Vagina (tissue), 2 donors: Measurements from ENCODE around the gene COL5A2. TPM values are rescaled to one million over a fixed set of nuclear protein-coding genes. Genes with fewer than 3 reads are reported as not detected.

Experiments used
- DNase-seq, 2 donors: peaks; one replicate each; pipeline ENCODE4 v3.0.0-alpha.2; 2017; ENCODE audit errors: extremely low spot score in 2 of 2
- H3K27ac ChIP-seq: fragments of 200-600 bp; sonication (generic); one replicate; pipeline ENCODE4 v1.5.1; 2019
- H3K27me3 ChIP-seq: fragments of 200-600 bp; sonication (generic); one replicate; pipeline ENCODE4 v1.5.1; 2019
- H3K36me3 ChIP-seq, 2 donors: fragments of 200-600 bp; sonication (generic); one replicate each; pipeline ENCODE4 v1.5.1; 2017 to 2019
- H3K4me1 ChIP-seq: fragments of 200-600 bp; sonication (generic); one replicate; pipeline ENCODE4 v1.5.1; 2019
- H3K4me3 ChIP-seq, 2 donors: fragments of 200-600 bp; sonication (generic); 1 replicate in 1 of 2; 2 replicates in 1 of 2; pipeline ENCODE4 v1.5.1; 2016 to 2019
- H3K9me3 ChIP-seq: fragments of 200-600 bp; sonication (generic); one replicate; pipeline ENCODE4 v1.5.1; 2019
- CTCF ChIP-seq, 3 experiments: fragments of 450-650 bp in 2 of 3; fragments of 200-600 bp in 1 of 3; sonication (generic) in 1 of 3; IDR thresholded peaks; one replicate each; pipeline ENCODE4 v1.5.1; 2017 to 2019; ENCODE audit warnings: antibody characterized with exemption in 3 of 3, mild to moderate bottlenecking in 2 of 3, moderate library complexity in 2 of 3
- POLR2A ChIP-seq, 2 donors: fragments of 450-650 bp; IDR thresholded peaks; one replicate each; pipeline ENCODE4 v1.6.1; 2017; ENCODE audit warnings: antibody characterized with exemption in 2 of 2, mild to moderate bottlenecking in 2 of 2, moderate library complexity in 2 of 2
- POLR2AphosphoS5 ChIP-seq, 2 donors: sonication (generic); formaldehyde crosslinking; IDR thresholded peaks; one replicate each; pipeline ENCODE4 v1.9.0; 2017; ENCODE audit warnings: antibody characterized with exemption in 2 of 2, mild to moderate bottlenecking in 2 of 2, low read depth in 1 of 2; ENCODE audit not compliant: insufficient read depth in 1 of 2
- intact Hi-C: fragments of 100-400 bp; cut with DNase I; formaldehyde crosslinking; loops from one replicate; pipeline ENCODE4 v1.15.1; 2023
- total RNA-seq: library from RNA; depleted of rRNA; stranded (reverse); fragments of >200 nt; gene quantifications from one replicate; pipeline ENCODE4 v1.2.3, GENCODE V29; 2016

The COL5A2 gene
- total RNA-seq, 1 donor from 2014 or later, result 33.1 TPM

DNA sequence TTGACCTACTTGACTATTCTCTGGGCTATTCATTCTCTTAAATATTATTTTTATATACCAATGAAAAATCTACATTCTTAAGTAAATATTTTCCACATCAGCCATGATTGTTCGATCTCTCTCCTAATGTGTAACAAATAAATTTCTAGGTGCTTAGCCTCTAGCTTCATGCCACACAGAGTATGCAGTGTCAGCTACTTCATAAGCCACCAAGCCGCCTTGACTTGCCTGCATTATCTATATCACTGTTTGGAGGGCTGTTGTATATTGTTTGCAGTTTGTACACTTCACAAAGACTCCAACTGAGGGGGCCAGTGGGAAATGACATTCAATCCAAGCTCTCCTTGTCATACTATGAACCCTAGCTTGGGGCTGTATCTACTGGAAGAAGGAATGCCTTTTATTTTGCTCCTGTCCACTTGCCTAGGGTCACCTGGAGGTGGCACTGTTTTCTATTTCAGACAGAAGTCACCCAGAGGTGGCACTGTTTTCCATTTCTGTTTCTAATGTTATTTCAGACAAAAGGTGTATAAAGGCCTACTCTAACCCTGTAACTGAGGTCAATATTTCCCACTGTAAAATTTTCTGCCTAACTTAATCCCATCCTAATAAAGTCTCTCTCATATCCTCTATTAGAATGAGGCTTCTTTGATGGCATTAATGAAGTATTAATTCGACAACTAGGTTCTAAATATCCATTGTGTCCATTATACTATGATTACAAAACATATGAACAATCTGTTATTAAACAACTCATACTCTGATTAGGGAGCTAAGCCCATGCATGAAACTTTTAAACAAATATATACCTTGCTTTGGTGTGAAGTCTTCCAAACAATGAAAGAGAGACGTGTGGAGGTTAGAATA is 36.4 kb downstream of the COL5A2 start:
- no peaks in the 10 kb centered on the region for H3K36me3 ChIP-seq
- no peak overlapping the region for H3K27ac ChIP-seq
- no peak overlapping the region for H3K4me3 ChIP-seq
- no peaks in the 10 kb centered on the region for H3K27me3 ChIP-seq
- no peaks in the 10 kb centered on the region for H3K9me3 ChIP-seq
- intact Hi-C loops, result no loop called here
- H3K4me1 ChIP-seq, result no peaks in the 10 kb centered on the region
- TF ChIP-seq POLR2A (IDR thresholded peaks at IDR 0.05), result no peak
- no peak for TF ChIP-seq POLR2AphosphoS5 (IDR thresholded peaks at IDR 0.05; ENCODE audit: insufficient read depth in 1 of 2, low read depth in 1 of 2)
- peak; percentile 5 to 24 (median 19) for TF ChIP-seq CTCF (IDR thresholded peaks at IDR 0.05)
- no peak for DNase-seq

- Histone ChIP-seq H3K9me3 (no peaks in the 10 kb centered on the region), H3K36me3 (no peaks in the 10 kb centered on the region), H3K27ac (no peak overlapping the region), H3K4me3 (no peak overlapping the region), H3K27me3 (no peaks in the 10 kb centered on the region), H3K4me1 (no peaks in the 10 kb centered on the region)
- no peak for DNase-seq
- no peak for TF ChIP-seq CTCF (IDR thresholded peaks at IDR 0.05)
- TF ChIP-seq POLR2AphosphoS5 (IDR thresholded peaks at IDR 0.05; ENCODE audit: insufficient read depth in 1 of 2, low read depth in 1 of 2), result no peak
- no peak for TF ChIP-seq POLR2A (IDR thresholded peaks at IDR 0.05)
- intact Hi-C loops, result no loop called here
Measured at GRCh38 chr2:189138800-189139199, 40.8 kb downstream of the COL5A2 start.

- no peak for DNase-seq
- TF ChIP-seq CTCF (IDR thresholded peaks at IDR 0.05) (no peak), POLR2A (IDR thresholded peaks at IDR 0.05) (no peak), POLR2AphosphoS5 (IDR thresholded peaks at IDR 0.05; ENCODE audit: insufficient read depth in 1 of 2, low read depth in 1 of 2) (no peak)
- H3K9me3 ChIP-seq, result no peaks in the 10 kb centered on the region
- no peak overlapping the region for H3K27ac ChIP-seq
- H3K27me3 ChIP-seq, result no peaks in the 10 kb centered on the region
- no peak overlapping the region for H3K4me3 ChIP-seq
- H3K4me1 ChIP-seq, result no peaks in the 10 kb centered on the region
- intact Hi-C loops, result no loop called here
- H3K36me3 ChIP-seq, result no peaks in the 10 kb centered on the region
Measured at GRCh38 chr2:189137519-189137918, 42.0 kb downstream of the COL5A2 start.

GRCh38 chr2:189134485-189134884 is 45.1 kb downstream of the COL5A2 start:
- H3K4me3 ChIP-seq, result no peak overlapping the region
- no peaks in the 10 kb centered on the region for H3K27me3 ChIP-seq
- no peaks in the 10 kb centered on the region for H3K9me3 ChIP-seq
- intact Hi-C loops, result no loop called here
- no peak for DNase-seq
- no peaks in the 10 kb centered on the region for H3K36me3 ChIP-seq
- H3K27ac ChIP-seq, result no peak overlapping the region
- peaks cover 7% of the 10 kb centered on the region for H3K4me1 ChIP-seq
- TF ChIP-seq POLR2A (IDR thresholded peaks at IDR 0.05) (no peak), CTCF (IDR thresholded peaks at IDR 0.05) (no peak)

- no peak overlapping the region for H3K27ac ChIP-seq
- TF ChIP-seq CTCF (IDR thresholded peaks at IDR 0.05), result no peak
- TF ChIP-seq POLR2AphosphoS5 (IDR thresholded peaks at IDR 0.05; ENCODE audit: insufficient read depth in 1 of 2, low read depth in 1 of 2), result no peak
- TF ChIP-seq POLR2A (IDR thresholded peaks at IDR 0.05), result no peak
- no peak overlapping the region for H3K4me3 ChIP-seq
- peaks cover 17% of the 10 kb centered on the region for H3K4me1 ChIP-seq
- H3K36me3 ChIP-seq, result no peaks in the 10 kb centered on the region
- H3K27me3 ChIP-seq, result no peaks in the 10 kb centered on the region
- no peaks in the 10 kb centered on the region for H3K9me3 ChIP-seq
- intact Hi-C loops, result no loop called here
- no peak for DNase-seq
Measured at GRCh38 chr2:189131991-189132390, 47.6 kb downstream of the COL5A2 start.
